NT2/D1 (cell line): ENCODE results near the gene CCDC40.

Source experiments
- SUZ12 ChIP-seq: IDR thresholded peaks from 2 replicates; pipeline ENCODE4 v1.6.1; 2011; ENCODE audit not compliant: insufficient read length, insufficient read depth; ENCODE audit errors: extremely low read depth
- YY1 ChIP-seq: IDR thresholded peaks from 2 replicates; pipeline ENCODE4 v1.6.1; 2011; ENCODE audit not compliant: insufficient read length, insufficient read depth
- ZNF274 ChIP-seq: IDR thresholded peaks from 2 replicates; pipeline ENCODE4 v1.6.1; 2011; ENCODE audit warnings: mild to moderate bottlenecking, low read depth, low read length

DNA sequence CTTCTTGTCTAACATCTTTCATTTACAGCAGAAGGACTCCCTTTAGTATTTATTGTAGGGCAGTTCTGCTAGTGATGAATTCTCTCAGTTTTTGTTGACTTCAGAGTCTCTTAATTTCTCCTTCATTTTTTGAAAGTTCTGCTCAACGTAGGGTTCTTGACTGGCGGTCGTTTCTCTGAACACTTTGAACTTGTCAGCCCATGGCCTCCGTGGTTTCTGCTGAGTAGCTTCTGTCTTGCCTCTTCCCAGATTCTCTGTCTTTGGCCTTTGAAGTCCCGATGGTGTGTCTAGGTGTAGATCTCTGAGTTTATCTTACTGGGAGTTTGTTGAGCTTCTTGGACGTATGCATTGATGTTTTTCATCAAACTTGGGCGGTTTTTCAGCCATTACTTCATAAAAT is 78.3 kb downstream of the CCDC40 start:
- TF ChIP-seq ZNF274 (no peak), YY1 (no peak), SUZ12 (no peak)
